ENCODE data around the gene ANKLE1.

- TF ChIP-seq EZH2phosphoT487 (IDR thresholded peaks at IDR 0.05; ENCODE audit: insufficient read depth, low read depth) (no peak), EZH2 (IDR thresholded peaks at IDR 0.05; ENCODE audit: insufficient read depth, poor library complexity, severe bottlenecking) (no peak)
Observed at GRCh38 chr19:17286263-17286662, 4.6 kb downstream of the ANKLE1 start.
